NB4 (cell line): Measurements from ENCODE around the gene ST6GALNAC1.

Experiments
- DNase-seq: peaks from one replicate; pipeline ENCODE4 v3.0.0; 2010; ENCODE audit warnings: low read depth
- H3K4me3 ChIP-seq: one replicate; pipeline ENCODE4 v1.5.1; 2011; ENCODE audit warnings: mild to moderate bottlenecking, low read depth, low read length, moderate library complexity
- MYC ChIP-seq: IDR thresholded peaks from 2 replicates; pipeline ENCODE4 v1.6.1; 2011; ENCODE audit warnings: low read depth, low read length
- POLR2A ChIP-seq: IDR thresholded peaks from 2 replicates; pipeline ENCODE4 v1.6.1; 2011; ENCODE audit warnings: mild to moderate bottlenecking; ENCODE audit not compliant: insufficient read length; ENCODE audit errors: extremely low read depth
- TF ChIP-seq, protein P1 (sequence below): IDR thresholded peaks from one replicate; pipeline ENCODE4 v1.5.1; 2012; ENCODE audit warnings: low read depth, low read length
- TF ChIP-seq, protein P2 (sequence below): IDR thresholded peaks from 2 replicates; pipeline ENCODE4 v1.6.1; 2011; ENCODE audit warnings: low read depth, low read length

The ST6GALNAC1 gene

DNA sequence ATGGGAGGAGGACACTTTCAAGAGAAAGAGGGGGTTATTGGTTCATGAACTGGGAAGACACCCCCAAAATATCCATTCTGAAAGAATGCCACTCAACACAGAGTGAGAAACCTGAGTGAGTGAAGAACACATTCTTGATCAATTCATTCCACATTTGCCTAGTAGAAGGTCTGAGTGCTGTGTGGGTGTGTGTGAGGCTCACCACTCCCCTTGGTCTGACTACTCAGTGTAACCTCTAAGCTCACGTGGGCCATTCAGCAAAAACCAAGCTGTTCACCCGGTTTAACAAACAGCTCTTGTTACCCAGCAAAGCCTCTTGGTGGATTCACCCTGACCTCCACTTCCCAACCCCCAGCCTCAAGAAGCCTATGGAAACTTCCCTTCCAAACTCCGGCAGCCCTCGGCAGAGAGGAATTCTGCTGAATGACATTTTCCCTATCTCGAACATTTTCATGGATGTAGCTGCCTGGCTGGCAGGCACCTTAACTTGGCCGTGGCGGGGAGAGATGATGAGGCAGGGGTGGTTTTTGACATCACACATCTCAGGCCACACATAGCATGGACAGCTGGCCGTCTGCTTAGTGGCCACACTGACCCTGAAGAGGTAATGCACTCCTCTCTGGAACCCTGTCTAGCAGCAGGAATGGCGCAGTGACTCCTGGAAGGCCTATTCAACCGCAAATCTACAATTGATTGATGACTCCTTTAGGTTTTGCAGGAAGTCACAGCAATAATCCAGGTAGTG lies 11.6 kb downstream of the ST6GALNAC1 start:
- TF ChIP-seq MYC (no peak), POLR2A (no peak)
- TF ChIP-seq, protein P1, sequence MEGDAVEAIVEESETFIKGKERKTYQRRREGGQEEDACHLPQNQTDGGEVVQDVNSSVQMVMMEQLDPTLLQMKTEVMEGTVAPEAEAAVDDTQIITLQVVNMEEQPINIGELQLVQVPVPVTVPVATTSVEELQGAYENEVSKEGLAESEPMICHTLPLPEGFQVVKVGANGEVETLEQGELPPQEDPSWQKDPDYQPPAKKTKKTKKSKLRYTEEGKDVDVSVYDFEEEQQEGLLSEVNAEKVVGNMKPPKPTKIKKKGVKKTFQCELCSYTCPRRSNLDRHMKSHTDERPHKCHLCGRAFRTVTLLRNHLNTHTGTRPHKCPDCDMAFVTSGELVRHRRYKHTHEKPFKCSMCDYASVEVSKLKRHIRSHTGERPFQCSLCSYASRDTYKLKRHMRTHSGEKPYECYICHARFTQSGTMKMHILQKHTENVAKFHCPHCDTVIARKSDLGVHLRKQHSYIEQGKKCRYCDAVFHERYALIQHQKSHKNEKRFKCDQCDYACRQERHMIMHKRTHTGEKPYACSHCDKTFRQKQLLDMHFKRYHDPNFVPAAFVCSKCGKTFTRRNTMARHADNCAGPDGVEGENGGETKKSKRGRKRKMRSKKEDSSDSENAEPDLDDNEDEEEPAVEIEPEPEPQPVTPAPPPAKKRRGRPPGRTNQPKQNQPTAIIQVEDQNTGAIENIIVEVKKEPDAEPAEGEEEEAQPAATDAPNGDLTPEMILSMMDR, result no peak
- TF ChIP-seq, protein P2, sequence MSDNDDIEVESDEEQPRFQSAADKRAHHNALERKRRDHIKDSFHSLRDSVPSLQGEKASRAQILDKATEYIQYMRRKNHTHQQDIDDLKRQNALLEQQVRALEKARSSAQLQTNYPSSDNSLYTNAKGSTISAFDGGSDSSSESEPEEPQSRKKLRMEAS, result no peak
- no peak overlapping the region for H3K4me3 ChIP-seq
- DNase-seq, result no peak

DNA sequence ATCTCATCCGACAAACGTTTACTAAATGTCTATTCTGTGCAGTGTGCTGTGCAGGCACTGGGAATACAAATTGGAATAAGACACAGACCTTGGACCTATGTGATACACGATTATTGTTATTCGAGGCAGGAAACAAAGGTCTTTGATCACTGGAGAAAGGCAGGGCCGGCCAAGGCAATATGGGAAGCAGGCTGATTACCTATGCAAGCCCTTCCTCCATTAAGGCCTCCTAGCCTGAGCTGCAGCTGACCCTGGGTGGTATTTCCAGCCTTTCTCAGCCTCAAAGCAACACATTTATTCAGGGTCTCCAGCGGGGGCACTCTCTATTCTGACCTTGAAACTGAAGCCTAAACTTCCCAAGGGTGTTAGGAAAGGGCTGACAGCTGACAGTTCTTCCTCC lies 13.4 kb downstream of the ST6GALNAC1 start:
- no peak overlapping the region for H3K4me3 ChIP-seq
- TF ChIP-seq, protein P2, result no peak
- no peak for TF ChIP-seq POLR2A
- TF ChIP-seq MYC, result no peak
- DNase-seq, result peak; percentile 23

DNA sequence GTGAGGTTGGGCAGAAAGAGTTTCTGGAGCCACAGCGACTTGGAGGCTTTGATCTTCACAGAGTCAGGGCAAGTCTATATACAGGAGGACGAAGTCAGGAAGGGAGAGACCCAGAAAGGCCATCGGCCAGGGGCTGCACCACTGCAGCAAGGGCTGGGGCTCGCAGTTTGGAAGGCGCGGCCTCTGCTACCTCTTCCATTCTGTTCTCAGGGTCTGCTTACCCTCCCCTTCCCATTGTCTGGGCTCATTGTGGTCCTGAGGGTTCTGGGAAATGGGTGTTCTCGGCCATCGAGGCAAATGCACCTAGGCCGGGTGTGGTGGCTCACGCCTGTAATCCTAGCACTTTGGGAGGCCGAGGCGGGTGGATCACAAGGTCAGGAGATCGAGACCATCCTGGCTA lies 16.0 kb downstream of the ST6GALNAC1 start:
- no peak for TF ChIP-seq POLR2A
- no peak overlapping the region for H3K4me3 ChIP-seq
- no peak for DNase-seq

DNA sequence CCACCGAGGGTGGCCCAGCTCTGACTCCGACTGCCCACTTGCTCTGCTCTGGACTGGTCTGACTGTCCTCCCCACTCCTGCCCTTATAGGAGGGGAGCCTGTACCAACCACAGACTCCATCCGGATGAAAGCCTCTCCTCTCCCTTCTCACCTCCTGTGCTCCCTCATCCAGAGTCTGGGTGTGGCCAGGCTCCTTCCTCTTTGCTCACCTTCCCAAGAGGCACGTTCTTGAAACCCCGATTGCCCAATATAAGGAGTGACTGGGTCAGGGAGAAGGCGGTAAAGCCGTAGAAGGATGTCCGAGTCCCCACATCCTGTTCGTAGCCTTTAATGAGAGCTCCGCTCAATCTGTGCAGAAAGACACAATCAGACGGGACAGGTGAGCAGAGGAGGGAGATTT lies 17.1 kb downstream of the ST6GALNAC1 start:
- peak; percentile 29 for DNase-seq

DNA sequence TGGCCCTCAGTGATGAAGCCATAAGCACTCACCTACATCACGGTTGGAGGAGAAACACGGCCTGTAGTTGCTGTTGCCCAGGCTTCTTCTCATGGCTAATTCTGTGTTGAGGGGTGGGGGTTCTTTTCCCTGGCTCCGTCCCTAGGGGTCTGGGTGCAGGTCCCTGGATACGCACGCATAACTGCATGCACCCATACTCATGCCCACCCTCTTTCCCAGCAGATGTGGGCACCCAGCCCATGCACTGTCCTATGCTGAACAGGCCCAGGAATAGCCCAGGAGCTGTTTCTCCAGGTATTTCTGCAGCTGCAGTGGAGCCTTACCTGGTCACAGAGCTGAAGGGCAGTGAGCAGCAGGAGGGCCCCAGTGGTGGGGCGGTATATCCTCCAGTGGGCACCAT lies 18.1 kb downstream of the ST6GALNAC1 start:
- H3K4me3 ChIP-seq, result no peak overlapping the region
- TF ChIP-seq, protein P1, result no peak
- no peak for TF ChIP-seq POLR2A
- no peak for TF ChIP-seq MYC
- TF ChIP-seq, protein P2, result no peak
- no peak for DNase-seq

More for the DNA sequence above, 17.1 kb downstream of the ST6GALNAC1 start:
- TF ChIP-seq MYC (no peak), POLR2A (no peak)
- TF ChIP-seq, protein P1, result no peak
- TF ChIP-seq, protein P2, result no peak
- no peak overlapping the region for H3K4me3 ChIP-seq

DNA sequence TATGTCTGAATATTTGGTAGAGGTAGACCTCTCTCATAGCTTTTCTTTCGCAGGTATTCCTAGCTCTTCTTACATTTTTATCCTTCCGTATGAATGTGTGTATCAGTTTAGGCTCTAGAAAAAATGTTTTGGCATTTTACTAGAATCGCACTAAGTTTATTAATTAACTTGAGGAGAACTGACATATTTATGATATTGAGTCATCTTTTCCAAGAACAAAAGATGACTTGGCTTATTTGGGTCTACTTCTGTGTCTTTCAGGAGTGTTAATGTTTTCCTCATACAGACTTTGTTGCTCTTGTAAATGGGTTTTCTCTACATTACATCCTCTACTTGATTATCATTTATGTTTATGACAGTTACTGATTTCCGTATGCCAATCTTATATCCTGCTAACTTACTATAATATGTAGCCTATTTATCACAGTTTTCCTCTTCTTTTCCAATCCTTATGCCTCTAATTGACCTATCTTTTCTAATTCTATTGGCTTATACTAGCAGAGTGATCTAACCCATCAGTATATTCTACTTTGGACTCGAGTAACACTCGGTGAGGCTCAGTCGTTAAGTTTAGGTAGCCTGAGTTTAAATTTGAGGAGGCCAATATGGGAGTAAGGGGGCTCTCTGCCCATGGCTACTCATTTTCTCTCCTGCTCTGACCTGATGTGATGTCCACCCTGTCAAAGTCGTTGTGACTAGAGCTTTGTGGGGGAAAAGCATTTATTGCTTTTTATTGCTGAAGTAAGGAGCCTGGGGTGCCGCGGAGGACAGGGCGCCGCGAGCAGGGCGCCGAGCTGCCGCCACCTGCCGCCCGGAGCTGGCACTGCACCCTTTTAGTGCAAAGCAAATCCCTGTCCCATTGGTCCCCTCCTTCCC lies 20.0 kb downstream of the ST6GALNAC1 start:
- TF ChIP-seq MYC, result 0 out of 2 replicates have a peak, but pooled peaks have one; percentile 25
- TF ChIP-seq, protein P2, result no peak
- no peak for TF ChIP-seq POLR2A
- TF ChIP-seq, protein P1, result peak; percentile 90
- no peak overlapping the region for H3K4me3 ChIP-seq
- peak; percentile 73 for DNase-seq
